ENCODE data around the gene UPK1A.

Gene UPK1A

GRCh38 chr19:35661995-35662340 lies 4.3 kb upstream of the UPK1A start:
- no peak overlapping the region for H3K9ac ChIP-seq (ENCODE audit: low read length)
- H3K4me1 ChIP-seq (ENCODE audit: insufficient read depth, low read length, severe bottlenecking), result no peaks in the 10 kb centered on the region
- no peak overlapping the region for H3K4me2 ChIP-seq (ENCODE audit: low read length)
- no peak for TF ChIP-seq CTCF (IDR thresholded peaks at IDR 0.05; ENCODE audit: low read length)
- no peak for TF ChIP-seq EZH2 (IDR thresholded peaks at IDR 0.05; ENCODE audit: borderline replicate concordance, low read length)
- H3F3A ChIP-seq (ENCODE audit: insufficient read depth, low read length), result no peaks in the 10 kb centered on the region
- no peaks in the 10 kb centered on the region for H4K20me1 ChIP-seq (ENCODE audit: insufficient read depth, low read length)
- H3K79me2 ChIP-seq (ENCODE audit: insufficient read depth, low read length), result no peaks in the 10 kb centered on the region
- H3K4me3 ChIP-seq (ENCODE audit: low read depth, low read length, poor library complexity, severe bottlenecking), result no peak overlapping the region
- no peaks in the 10 kb centered on the region for H3K9me2 ChIP-seq (ENCODE audit: low read depth, low read length)
- H3K36me3 ChIP-seq (ENCODE audit: insufficient read depth, low read length), result peaks cover 38% of the 10 kb centered on the region
- no peaks in the 10 kb centered on the region for H3K9me3 ChIP-seq (ENCODE audit: low read length)
- H3K27me3 ChIP-seq (ENCODE audit: insufficient read depth, low read length), result peaks cover 3% of the 10 kb centered on the region; the same call in 1 of the 2 replicates
- H3K27ac ChIP-seq (ENCODE audit: low read depth, low read length, poor library complexity, severe bottlenecking), result no peak overlapping the region
- no peak overlapping the region for H2AFZ ChIP-seq (ENCODE audit: low read length)

GRCh38 chr19:35663981-35664380 lies 2.3 kb upstream of the UPK1A start:
- H3K4me2 ChIP-seq (ENCODE audit: low read length), result no peak overlapping the region
- H3K9me3 ChIP-seq (ENCODE audit: low read length), result no peaks in the 10 kb centered on the region
- no peaks in the 10 kb centered on the region for H4K20me1 ChIP-seq (ENCODE audit: insufficient read depth, low read length)
- H3K4me3 ChIP-seq (ENCODE audit: low read depth, low read length, poor library complexity, severe bottlenecking), result no peak overlapping the region
- no peak overlapping the region for H2AFZ ChIP-seq (ENCODE audit: low read length)
- TF ChIP-seq CTCF (IDR thresholded peaks at IDR 0.05; ENCODE audit: low read length), result no peak
- TF ChIP-seq EZH2 (IDR thresholded peaks at IDR 0.05; ENCODE audit: borderline replicate concordance, low read length), result no peak
- no peak overlapping the region for H3K27ac ChIP-seq (ENCODE audit: low read depth, low read length, poor library complexity, severe bottlenecking)
- H3K79me2 ChIP-seq (ENCODE audit: insufficient read depth, low read length), result no peaks in the 10 kb centered on the region
- peaks cover 21% of the 10 kb centered on the region for H3K36me3 ChIP-seq (ENCODE audit: insufficient read depth, low read length)
- H3F3A ChIP-seq (ENCODE audit: insufficient read depth, low read length), result no peaks in the 10 kb centered on the region
- H3K27me3 ChIP-seq (ENCODE audit: insufficient read depth, low read length), result peaks cover 3% of the 10 kb centered on the region; the same call in 1 of the 2 replicates
- no peaks in the 10 kb centered on the region for H3K9me2 ChIP-seq (ENCODE audit: low read depth, low read length)
- no peaks in the 10 kb centered on the region for H3K4me1 ChIP-seq (ENCODE audit: insufficient read depth, low read length, severe bottlenecking)
- no peak overlapping the region for H3K9ac ChIP-seq (ENCODE audit: low read length)

GRCh38 chr19:35665157-35665556 lies 1.2 kb upstream of the UPK1A start:
- Histone ChIP-seq H3K9ac (ENCODE audit: low read length) (no peak overlapping the region), H3K9me3 (ENCODE audit: low read length) (no peaks in the 10 kb centered on the region), H3F3A (ENCODE audit: insufficient read depth, low read length) (no peaks in the 10 kb centered on the region), H3K4me1 (ENCODE audit: insufficient read depth, low read length, severe bottlenecking) (no peaks in the 10 kb centered on the region), H2AFZ (ENCODE audit: low read length) (no peak overlapping the region), H3K4me2 (ENCODE audit: low read length) (no peak overlapping the region), H4K20me1 (ENCODE audit: insufficient read depth, low read length) (no peaks in the 10 kb centered on the region), H3K79me2 (ENCODE audit: insufficient read depth, low read length) (no peaks in the 10 kb centered on the region), H3K27ac (ENCODE audit: low read depth, low read length, poor library complexity, severe bottlenecking) (no peak overlapping the region), H3K36me3 (ENCODE audit: insufficient read depth, low read length) (peaks cover 14% of the 10 kb centered on the region), H3K4me3 (ENCODE audit: low read depth, low read length, poor library complexity, severe bottlenecking) (no peak overlapping the region), H3K27me3 (ENCODE audit: insufficient read depth, low read length) (peaks cover 3% of the 10 kb centered on the region; the same call in 1 of the 2 replicates), H3K9me2 (ENCODE audit: low read depth, low read length) (no peaks in the 10 kb centered on the region)
- TF ChIP-seq CTCF (IDR thresholded peaks at IDR 0.05; ENCODE audit: low read length) (no peak), EZH2 (IDR thresholded peaks at IDR 0.05; ENCODE audit: borderline replicate concordance, low read length) (no peak)

Measured in OCI-LY1 (cell line).